Measurements from ENCODE around the gene CERK. TPM values are rescaled to one million over a fixed set of nuclear protein-coding genes. Genes with fewer than 3 reads are reported as not detected.

CERK gene
- total and polyA plus RNA-seq, 2 of the 13 experiments (the other 11 are each of a cell fraction or from before 2014, with no cell fraction given) = 40.3 to 41.9 TPM

DNA sequence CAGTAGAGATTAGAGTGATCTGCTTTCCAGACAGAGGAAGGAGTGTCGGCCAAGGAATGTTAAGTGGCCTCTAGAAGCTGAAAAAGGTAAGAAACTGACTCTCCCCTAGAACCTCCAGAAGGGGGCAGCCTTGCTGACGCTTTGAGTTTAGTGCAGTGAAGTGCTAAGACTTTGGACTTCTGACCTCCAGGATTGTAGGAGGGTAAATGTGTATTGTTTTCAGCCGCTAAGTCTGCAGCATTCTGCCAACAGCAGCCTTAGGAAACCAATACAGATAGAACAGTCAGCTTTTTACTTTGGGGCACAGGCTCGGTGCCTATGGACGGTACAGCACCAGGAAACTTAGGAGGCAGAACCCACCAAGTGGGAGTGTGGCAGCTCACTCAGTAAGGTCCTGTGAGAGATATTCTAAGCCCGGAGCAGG, 20.8 kb upstream of the CERK start (continued):
- TF ChIP-seq, protein P1, sequence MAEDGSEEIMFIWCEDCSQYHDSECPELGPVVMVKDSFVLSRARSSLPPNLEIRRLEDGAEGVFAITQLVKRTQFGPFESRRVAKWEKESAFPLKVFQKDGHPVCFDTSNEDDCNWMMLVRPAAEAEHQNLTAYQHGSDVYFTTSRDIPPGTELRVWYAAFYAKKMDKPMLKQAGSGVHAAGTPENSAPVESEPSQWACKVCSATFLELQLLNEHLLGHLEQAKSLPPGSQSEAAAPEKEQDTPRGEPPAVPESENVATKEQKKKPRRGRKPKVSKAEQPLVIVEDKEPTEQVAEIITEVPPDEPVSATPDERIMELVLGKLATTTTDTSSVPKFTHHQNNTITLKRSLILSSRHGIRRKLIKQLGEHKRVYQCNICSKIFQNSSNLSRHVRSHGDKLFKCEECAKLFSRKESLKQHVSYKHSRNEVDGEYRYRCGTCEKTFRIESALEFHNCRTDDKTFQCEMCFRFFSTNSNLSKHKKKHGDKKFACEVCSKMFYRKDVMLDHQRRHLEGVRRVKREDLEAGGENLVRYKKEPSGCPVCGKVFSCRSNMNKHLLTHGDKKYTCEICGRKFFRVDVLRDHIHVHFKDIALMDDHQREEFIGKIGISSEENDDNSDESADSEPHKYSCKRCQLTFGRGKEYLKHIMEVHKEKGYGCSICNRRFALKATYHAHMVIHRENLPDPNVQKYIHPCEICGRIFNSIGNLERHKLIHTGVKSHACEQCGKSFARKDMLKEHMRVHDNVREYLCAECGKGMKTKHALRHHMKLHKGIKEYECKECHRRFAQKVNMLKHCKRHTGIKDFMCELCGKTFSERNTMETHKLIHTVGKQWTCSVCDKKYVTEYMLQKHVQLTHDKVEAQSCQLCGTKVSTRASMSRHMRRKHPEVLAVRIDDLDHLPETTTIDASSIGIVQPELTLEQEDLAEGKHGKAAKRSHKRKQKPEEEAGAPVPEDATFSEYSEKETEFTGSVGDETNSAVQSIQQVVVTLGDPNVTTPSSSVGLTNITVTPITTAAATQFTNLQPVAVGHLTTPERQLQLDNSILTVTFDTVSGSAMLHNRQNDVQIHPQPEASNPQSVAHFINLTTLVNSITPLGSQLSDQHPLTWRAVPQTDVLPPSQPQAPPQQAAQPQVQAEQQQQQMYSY (CRISPR knock-in tag; IDR thresholded peaks at IDR 0.05) = no peak
- TF ChIP-seq KDM1A (CRISPR knock-in tag; IDR thresholded peaks at IDR 0.05) = 0 out of 2 replicates have a peak, but pooled peaks have one; percentile 16
- TF ChIP-seq ZNF326 (CRISPR knock-in tag; IDR thresholded peaks at IDR 0.05; ENCODE audit: borderline replicate concordance) = no peak
- TF ChIP-seq POLR2AphosphoS5 (IDR thresholded peaks at IDR 0.05; ENCODE audit: low read depth, low read length) = 0 out of 2 replicates have a peak, but pooled peaks have one; percentile 36
- no peak for TF ChIP-seq MYNN (CRISPR knock-in tag; IDR thresholded peaks at IDR 0.05; ENCODE audit: low read depth)
- TF ChIP-seq ETV5 (CRISPR knock-in tag; IDR thresholded peaks at IDR 0.05; ENCODE audit: borderline replicate concordance) = peak; percentile 16; the same call in 1 of the 2 replicates
- peak; percentile 84 for TF ChIP-seq NR2F6 (IDR thresholded peaks at IDR 0.05)
- TF ChIP-seq NR2F6 (CRISPR knock-in tag; IDR thresholded peaks at IDR 0.05) = peak; percentile 89
- TF ChIP-seq ARNT (IDR thresholded peaks at IDR 0.05) = no peak
- TF ChIP-seq, protein P2, sequence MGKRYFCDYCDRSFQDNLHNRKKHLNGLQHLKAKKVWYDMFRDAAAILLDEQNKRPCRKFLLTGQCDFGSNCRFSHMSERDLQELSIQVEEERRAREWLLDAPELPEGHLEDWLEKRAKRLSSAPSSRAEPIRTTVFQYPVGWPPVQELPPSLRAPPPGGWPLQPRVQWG (CRISPR knock-in tag; IDR thresholded peaks at IDR 0.05; ENCODE audit: borderline replicate concordance, low read depth) = no peak
- peak; percentile 71 for TF ChIP-seq STAG1 (CRISPR knock-in tag; IDR thresholded peaks at IDR 0.05)
- TF ChIP-seq, protein P3, sequence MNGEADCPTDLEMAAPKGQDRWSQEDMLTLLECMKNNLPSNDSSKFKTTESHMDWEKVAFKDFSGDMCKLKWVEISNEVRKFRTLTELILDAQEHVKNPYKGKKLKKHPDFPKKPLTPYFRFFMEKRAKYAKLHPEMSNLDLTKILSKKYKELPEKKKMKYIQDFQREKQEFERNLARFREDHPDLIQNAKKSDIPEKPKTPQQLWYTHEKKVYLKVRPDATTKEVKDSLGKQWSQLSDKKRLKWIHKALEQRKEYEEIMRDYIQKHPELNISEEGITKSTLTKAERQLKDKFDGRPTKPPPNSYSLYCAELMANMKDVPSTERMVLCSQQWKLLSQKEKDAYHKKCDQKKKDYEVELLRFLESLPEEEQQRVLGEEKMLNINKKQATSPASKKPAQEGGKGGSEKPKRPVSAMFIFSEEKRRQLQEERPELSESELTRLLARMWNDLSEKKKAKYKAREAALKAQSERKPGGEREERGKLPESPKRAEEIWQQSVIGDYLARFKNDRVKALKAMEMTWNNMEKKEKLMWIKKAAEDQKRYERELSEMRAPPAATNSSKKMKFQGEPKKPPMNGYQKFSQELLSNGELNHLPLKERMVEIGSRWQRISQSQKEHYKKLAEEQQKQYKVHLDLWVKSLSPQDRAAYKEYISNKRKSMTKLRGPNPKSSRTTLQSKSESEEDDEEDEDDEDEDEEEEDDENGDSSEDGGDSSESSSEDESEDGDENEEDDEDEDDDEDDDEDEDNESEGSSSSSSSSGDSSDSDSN (CRISPR knock-in tag; IDR thresholded peaks at IDR 0.05) = no peak
- TF ChIP-seq ZC3H4 (CRISPR knock-in tag; IDR thresholded peaks at IDR 0.05; ENCODE audit: borderline replicate concordance) = no peak
- no peak for TF ChIP-seq DPF2 (CRISPR knock-in tag; IDR thresholded peaks at IDR 0.05; ENCODE audit: borderline replicate concordance, low read depth)
- TF ChIP-seq, protein P4, sequence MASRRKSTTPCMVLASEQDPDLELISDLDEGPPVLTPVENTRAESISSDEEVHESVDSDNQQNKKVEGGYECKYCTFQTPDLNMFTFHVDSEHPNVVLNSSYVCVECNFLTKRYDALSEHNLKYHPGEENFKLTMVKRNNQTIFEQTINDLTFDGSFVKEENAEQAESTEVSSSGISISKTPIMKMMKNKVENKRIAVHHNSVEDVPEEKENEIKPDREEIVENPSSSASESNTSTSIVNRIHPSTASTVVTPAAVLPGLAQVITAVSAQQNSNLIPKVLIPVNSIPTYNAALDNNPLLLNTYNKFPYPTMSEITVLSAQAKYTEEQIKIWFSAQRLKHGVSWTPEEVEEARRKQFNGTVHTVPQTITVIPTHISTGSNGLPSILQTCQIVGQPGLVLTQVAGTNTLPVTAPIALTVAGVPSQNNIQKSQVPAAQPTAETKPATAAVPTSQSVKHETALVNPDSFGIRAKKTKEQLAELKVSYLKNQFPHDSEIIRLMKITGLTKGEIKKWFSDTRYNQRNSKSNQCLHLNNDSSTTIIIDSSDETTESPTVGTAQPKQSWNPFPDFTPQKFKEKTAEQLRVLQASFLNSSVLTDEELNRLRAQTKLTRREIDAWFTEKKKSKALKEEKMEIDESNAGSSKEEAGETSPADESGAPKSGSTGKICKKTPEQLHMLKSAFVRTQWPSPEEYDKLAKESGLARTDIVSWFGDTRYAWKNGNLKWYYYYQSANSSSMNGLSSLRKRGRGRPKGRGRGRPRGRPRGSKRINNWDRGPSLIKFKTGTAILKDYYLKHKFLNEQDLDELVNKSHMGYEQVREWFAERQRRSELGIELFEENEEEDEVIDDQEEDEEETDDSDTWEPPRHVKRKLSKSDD (CRISPR knock-in tag; IDR thresholded peaks at IDR 0.05; ENCODE audit: low read depth) = no peak
- TF ChIP-seq HMG20A (CRISPR knock-in tag; IDR thresholded peaks at IDR 0.05; ENCODE audit: borderline replicate concordance) = peak; percentile 31; the same call in 1 of the 2 replicates
- peak; percentile 59; the same call in 1 of the 2 replicates for TF ChIP-seq TARDBP (CRISPR knock-in tag; IDR thresholded peaks at IDR 0.05)
- no peak for TF ChIP-seq ZNF382 (CRISPR knock-in tag; IDR thresholded peaks at IDR 0.05; ENCODE audit: borderline replicate concordance)
- TF ChIP-seq HNRNPLL (IDR thresholded peaks at IDR 0.05; ENCODE audit: low read depth, low read length, poor library complexity, severe bottlenecking) = no peak
- no peak for TF ChIP-seq HNRNPL (IDR thresholded peaks at IDR 0.05; ENCODE audit: low read depth, low read length)
- no peak for TF ChIP-seq ZNF772 (CRISPR knock-in tag; IDR thresholded peaks at IDR 0.05)
- TF ChIP-seq KAT2B (IDR thresholded peaks at IDR 0.05; ENCODE audit: borderline replicate concordance, low read depth, low read length) = no peak
- TF ChIP-seq ZNF7 (CRISPR knock-in tag; IDR thresholded peaks at IDR 0.05) = no peak

All from HepG2 (cell line).